HG03354 (cell line): Measurements from ENCODE around the gene OVOL2.

ENCODE experiments used
- ATAC-seq: cut with Tn5 transposase; IDR thresholded peaks from one replicate; pipeline ENCODE4 v1.9.1; 2021; ENCODE audit warnings: mild to moderate bottlenecking; ENCODE audit not compliant: unreplicated experiment, poor library complexity, severe bottlenecking

The OVOL2 gene

GRCh38 chr20:18018100-18018499, 39.6 kb downstream of the OVOL2 start:
- no peak for ATAC-seq

- ATAC-seq, result no peak
Observed at GRCh38 chr20:18016772-18017171, 40.9 kb downstream of the OVOL2 start.

DNA sequence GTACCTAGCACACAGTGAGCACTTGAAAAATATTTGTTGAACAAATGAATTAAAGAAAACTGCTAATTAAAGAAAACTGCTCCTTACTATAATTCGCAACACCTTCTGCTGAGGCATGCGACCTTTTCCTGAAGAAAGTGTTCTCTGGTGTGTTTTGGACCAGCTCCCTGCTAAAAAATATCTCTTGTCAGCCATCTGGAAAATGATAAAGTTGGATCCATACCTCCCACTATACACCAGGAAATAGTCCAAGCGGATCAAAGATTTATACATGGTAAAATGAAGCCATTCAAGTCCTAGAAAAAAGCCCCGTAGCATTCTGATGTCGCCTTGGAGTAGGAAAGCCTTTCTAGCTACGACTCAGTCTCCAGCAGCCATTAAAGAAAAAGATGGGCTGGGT, 43.3 kb downstream of the OVOL2 start:
- ATAC-seq, result no peak

GRCh38 chr20:18012901-18013300, 44.8 kb downstream of the OVOL2 start:
- no peak for ATAC-seq

GRCh38 chr20:18011951-18012645, 45.6 kb downstream of the OVOL2 start:
- no peak for ATAC-seq

DNA sequence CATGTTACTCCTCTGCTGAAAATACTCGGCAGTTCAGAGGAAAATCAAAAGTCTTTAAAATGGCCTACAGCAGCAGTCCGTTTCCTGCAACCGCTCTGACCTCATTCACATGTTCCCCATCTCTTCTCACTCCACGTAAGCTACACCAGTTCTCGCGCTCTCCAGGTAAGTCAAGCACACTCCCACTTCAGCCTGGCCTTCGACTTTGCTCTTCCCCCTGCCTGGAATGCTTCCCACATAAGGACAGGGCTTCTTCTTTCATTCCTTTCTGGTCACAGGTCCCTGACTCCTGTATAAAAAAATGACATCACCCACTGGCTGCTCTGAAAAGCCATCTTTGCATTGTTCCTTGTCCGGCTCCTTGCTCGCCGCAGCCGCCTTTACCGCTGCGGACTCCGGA, 46.2 kb downstream of the OVOL2 start:
- ATAC-seq, result no peak

- ATAC-seq, result no peak
Observed at GRCh38 chr20:18009116-18009515, 48.6 kb downstream of the OVOL2 start.

- ATAC-seq, result no peak
Observed at GRCh38 chr20:18007534-18008292, 50.0 kb downstream of the OVOL2 start.

- ATAC-seq, result no peak
Observed at GRCh38 chr20:18006684-18007083, 51.0 kb downstream of the OVOL2 start.

DNA sequence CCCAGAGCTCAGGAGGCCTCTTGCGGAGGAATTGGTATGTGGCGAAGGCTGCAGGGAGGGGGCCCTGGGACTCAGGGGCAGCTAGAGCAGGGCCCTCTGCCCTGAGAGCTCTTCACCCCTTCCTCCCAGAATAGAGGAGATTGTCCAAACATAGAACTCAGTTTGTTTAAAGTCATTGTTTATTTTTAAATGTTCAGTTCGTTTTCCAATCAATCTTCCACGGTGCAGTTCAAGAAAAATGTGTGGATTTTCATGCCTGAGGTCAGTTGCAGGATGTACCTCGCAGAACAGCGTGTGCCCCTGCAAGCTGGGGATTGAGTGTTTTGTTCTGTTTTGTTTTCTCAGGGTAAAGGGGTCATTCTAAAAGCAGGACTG, 51.7 kb downstream of the OVOL2 start:
- ATAC-seq, result no peak

GRCh38 chr20:18005170-18005989, 52.3 kb downstream of the OVOL2 start:
- ATAC-seq, result peak; percentile 96

- ATAC-seq, result no peak
Observed at GRCh38 chr20:18004384-18005031, 53.2 kb downstream of the OVOL2 start.

DNA sequence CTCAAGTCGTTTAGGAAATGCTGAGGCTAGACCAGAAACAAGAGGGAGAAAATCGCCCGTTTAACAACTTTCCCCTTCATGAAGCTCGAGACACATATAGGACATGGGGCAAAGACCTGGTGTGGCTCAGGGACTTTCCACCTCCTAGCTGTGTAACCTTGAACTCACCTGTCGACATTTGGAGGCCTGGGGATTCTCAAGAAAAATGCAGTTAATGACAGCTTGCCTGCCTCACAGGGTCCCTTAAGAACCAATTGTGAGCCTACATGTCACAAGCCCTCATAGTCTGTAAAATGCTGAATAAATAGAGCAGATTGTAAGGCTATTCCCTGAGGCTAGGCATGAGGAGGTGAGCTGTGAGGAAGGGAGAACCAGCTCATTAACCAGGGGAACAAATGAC, 53.8 kb downstream of the OVOL2 start:
- peak; percentile 39 for ATAC-seq

DNA sequence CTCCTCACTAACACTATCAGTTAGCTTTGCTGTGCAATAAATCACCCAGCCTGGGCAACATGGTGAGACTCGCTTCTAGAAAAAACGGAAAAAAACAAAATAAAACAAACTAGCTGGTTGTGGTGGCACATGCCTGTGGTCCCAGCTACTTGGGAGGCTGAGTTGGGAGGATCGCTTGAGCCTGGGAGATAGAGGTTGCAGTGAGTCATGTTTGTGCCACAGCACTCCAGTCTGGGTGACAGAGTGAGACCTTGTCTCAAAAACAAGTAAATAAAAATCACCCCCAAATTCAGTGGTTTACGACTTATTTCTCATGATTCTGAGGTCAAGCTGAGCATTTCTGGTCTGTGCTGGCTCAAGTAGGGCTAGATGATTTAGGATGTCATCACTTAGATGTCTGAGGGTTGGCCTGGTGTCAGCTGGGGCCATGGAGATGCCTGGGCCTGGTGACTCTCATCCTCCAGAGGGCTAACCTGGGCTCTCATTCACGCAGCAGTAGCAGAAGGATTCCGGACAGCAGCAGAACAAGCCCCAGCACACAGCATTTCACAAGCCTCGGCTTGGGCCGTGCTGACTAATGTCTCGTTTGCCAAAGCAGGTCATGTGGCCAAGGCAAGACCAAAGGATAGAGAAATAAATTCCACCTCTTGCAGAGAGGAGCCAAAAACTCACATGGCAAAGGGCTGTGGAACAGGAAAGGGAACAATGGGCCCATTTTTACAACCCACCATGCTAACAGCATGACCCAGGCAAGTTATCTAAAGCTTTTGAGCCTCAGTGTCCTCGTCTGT, 56.4 kb downstream of the OVOL2 start:
- no peak for ATAC-seq

- ATAC-seq, result no peak
Observed at GRCh38 chr20:17999566-17999965, 58.1 kb downstream of the OVOL2 start.

DNA sequence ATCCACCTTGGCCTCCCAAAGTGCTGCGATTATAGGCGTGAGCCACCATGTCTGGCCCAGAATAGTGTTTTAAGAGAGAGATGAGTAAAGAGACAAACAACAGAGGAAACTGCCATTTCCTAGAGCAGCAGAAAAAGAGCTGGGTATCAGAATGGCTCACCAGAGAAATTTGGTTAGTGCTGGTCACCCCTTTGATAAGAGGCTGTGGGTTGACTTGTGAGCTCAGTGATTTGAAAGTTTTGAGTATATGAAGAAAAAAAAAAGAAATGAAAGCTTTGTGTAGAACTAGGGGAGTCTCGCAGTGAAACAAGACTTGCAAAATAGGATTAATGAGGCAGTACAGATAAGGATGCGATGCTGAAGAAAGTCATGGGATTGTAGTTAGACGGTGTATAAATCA, 59.3 kb downstream of the OVOL2 start:
- no peak for ATAC-seq

GRCh38 chr20:17995967-17996819, 61.5 kb downstream of the OVOL2 start:
- ATAC-seq, result peak; percentile 51

- no peak for ATAC-seq
Observed at GRCh38 chr20:17993546-17993945, 64.2 kb downstream of the OVOL2 start.
